NB4 (cell line): Measurements from ENCODE around the gene AGBL1.

Experiments used
- TF ChIP-seq, protein P1 (sequence below): IDR thresholded peaks from 2 replicates; pipeline ENCODE4 v1.6.1; 2011; ENCODE audit warnings: low read depth, low read length
- TF ChIP-seq, protein P2 (sequence below): IDR thresholded peaks from one replicate; pipeline ENCODE4 v1.5.1; 2012; ENCODE audit warnings: low read depth, low read length

- TF ChIP-seq, protein P1, sequence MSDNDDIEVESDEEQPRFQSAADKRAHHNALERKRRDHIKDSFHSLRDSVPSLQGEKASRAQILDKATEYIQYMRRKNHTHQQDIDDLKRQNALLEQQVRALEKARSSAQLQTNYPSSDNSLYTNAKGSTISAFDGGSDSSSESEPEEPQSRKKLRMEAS: no peak
- TF ChIP-seq, protein P2, sequence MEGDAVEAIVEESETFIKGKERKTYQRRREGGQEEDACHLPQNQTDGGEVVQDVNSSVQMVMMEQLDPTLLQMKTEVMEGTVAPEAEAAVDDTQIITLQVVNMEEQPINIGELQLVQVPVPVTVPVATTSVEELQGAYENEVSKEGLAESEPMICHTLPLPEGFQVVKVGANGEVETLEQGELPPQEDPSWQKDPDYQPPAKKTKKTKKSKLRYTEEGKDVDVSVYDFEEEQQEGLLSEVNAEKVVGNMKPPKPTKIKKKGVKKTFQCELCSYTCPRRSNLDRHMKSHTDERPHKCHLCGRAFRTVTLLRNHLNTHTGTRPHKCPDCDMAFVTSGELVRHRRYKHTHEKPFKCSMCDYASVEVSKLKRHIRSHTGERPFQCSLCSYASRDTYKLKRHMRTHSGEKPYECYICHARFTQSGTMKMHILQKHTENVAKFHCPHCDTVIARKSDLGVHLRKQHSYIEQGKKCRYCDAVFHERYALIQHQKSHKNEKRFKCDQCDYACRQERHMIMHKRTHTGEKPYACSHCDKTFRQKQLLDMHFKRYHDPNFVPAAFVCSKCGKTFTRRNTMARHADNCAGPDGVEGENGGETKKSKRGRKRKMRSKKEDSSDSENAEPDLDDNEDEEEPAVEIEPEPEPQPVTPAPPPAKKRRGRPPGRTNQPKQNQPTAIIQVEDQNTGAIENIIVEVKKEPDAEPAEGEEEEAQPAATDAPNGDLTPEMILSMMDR: no peak
These were observed 15.3 kb upstream of the AGBL1 start for GRCh38 chr15:86064326-86064725.
